IMR-90 (cell line): ENCODE data around the gene PTX4. TPM values are rescaled to one million over a fixed set of nuclear protein-coding genes. Genes with fewer than 3 reads are reported as not detected.

Experiments
- ATAC-seq: fragments of 200-7000 bp; cut with Tn5 transposase; 2 replicates; pipeline ENCODE4 v1.9.1; 2020; ENCODE audit warnings: low read depth, mild to moderate bottlenecking, moderate library complexity
- BruUV-seq: library from RNA; stranded (reverse); fragments of 400-500 nt; replicated peaks from 2 replicates; lab custom pipeline; 2021; lab: Mats Ljungman, UMichigan
- CTCF ChIA-PET: fragments of 300-600 bp; formaldehyde crosslinking; extraction: SDS; loops from one replicate; lab custom pipeline; 2021; ENCODE audit warnings: antibody characterized with exemption; lab: Yijun Ruan, JAX
- POLR2A ChIA-PET: fragments of 300-600 bp; sonication (Branson Sonifier 250); formaldehyde crosslinking; loops from one replicate; lab custom pipeline; 2022; ENCODE audit warnings: antibody characterized with exemption; ENCODE audit not compliant: unreplicated experiment; lab: Charles Lee
- DNase-seq: peaks from one replicate; pipeline ENCODE4 v3.0.0; 2013
- H2AFZ ChIP-seq: replicated peaks from 2 replicates; pipeline ENCODE3; 2013; ENCODE audit warnings: low read length, mild to moderate bottlenecking; ENCODE audit not compliant: poor library complexity
- H2AK5ac ChIP-seq: 2 replicates; pipeline ENCODE4 v1.6.1; 2013; ENCODE audit warnings: low read depth, low read length, inconsistent platforms
- H2AK9ac ChIP-seq: replicated peaks from 2 replicates; pipeline ENCODE3; 2013; ENCODE audit warnings: mild to moderate bottlenecking, low read depth, low read length, moderate library complexity; ENCODE audit not compliant: poor library complexity
- H2BK120ac ChIP-seq: 2 replicates; pipeline ENCODE4 v1.6.1; 2013; ENCODE audit warnings: low read depth, low read length, inconsistent platforms
- H2BK15ac ChIP-seq: 3 replicates; pipeline ENCODE4 v1.6.1; 2013; ENCODE audit warnings: low read depth, low read length, inconsistent platforms
- H2BK20ac ChIP-seq: 2 replicates; pipeline ENCODE4 v1.6.1; 2013; ENCODE audit warnings: low read depth, mild to moderate bottlenecking, inconsistent platforms, low read length, moderate library complexity
- H2BK5ac ChIP-seq: 2 replicates; pipeline ENCODE4 v1.6.1; 2013; ENCODE audit warnings: mild to moderate bottlenecking, low read depth, low read length, inconsistent platforms; ENCODE audit not compliant: poor library complexity, severe bottlenecking
- H3K14ac ChIP-seq: replicated peaks from 2 replicates; pipeline ENCODE4 v1.6.1; 2013; ENCODE audit warnings: low read depth, low read length, inconsistent platforms
- H3K18ac ChIP-seq: 2 replicates; pipeline ENCODE4 v1.6.1; 2013; ENCODE audit warnings: low read depth, low read length, control low read depth
- H3K23ac ChIP-seq: 2 replicates; pipeline ENCODE4 v1.6.1; 2013; ENCODE audit warnings: low read depth, low read length, inconsistent platforms
- H3K27ac ChIP-seq: 2 replicates; pipeline ENCODE4 v1.5.1; 2013; ENCODE audit warnings: mild to moderate bottlenecking, control low read depth, low read length; ENCODE audit not compliant: insufficient read depth
- H3K27me3 ChIP-seq: 2 replicates; pipeline ENCODE4 v1.6.1; 2013; ENCODE audit warnings: low read length; ENCODE audit not compliant: control insufficient read depth, insufficient read depth
- H3K36me3 ChIP-seq: 2 replicates; pipeline ENCODE4 v1.6.1; 2013; ENCODE audit warnings: low read length, mixed read lengths; ENCODE audit not compliant: control insufficient read depth, insufficient read depth
- H3K4ac ChIP-seq: 2 replicates; pipeline ENCODE4 v1.6.1; 2013; ENCODE audit warnings: low read depth, low read length, inconsistent platforms
- H3K4me1 ChIP-seq: 2 replicates; pipeline ENCODE4 v1.6.1; 2013; ENCODE audit warnings: low read length, mixed read lengths; ENCODE audit not compliant: control insufficient read depth, insufficient read depth
- H3K4me2 ChIP-seq: 2 replicates; pipeline ENCODE4 v1.6.1; 2013; ENCODE audit warnings: low read depth, mild to moderate bottlenecking, control low read depth, low read length, moderate library complexity
- H3K4me3 ChIP-seq: 2 replicates; pipeline ENCODE4 v1.5.1; 2013; ENCODE audit warnings: low read depth, mild to moderate bottlenecking, control low read depth, low read length, moderate library complexity; ENCODE audit not compliant: insufficient read depth
- H3K56ac ChIP-seq: 2 replicates; pipeline ENCODE4 v1.6.1; 2013; ENCODE audit warnings: low read length, inconsistent platforms; ENCODE audit not compliant: insufficient read depth; ENCODE audit errors: extremely low read depth
- H3K79me1 ChIP-seq, 2 experiments: 2 replicates each; pipeline ENCODE4 v1.6.1; 2013; ENCODE audit warnings: low read length in 2 of 2, inconsistent platforms in 1 of 2, low read depth in 1 of 2
- H3K9ac ChIP-seq: 2 replicates; pipeline ENCODE4 v1.6.1; 2013; ENCODE audit warnings: low read depth, low read length, control low read depth
- H3K9me1 ChIP-seq: 2 replicates; pipeline ENCODE4 v1.6.1; 2013; ENCODE audit warnings: low read length, inconsistent platforms; ENCODE audit not compliant: insufficient read depth
- H3K9me3 ChIP-seq: 2 replicates; pipeline ENCODE4 v1.6.1; 2013; ENCODE audit warnings: low read length; ENCODE audit not compliant: control insufficient read depth, insufficient read depth
- H4K20me1 ChIP-seq: 2 replicates; pipeline ENCODE4 v1.6.1; 2013; ENCODE audit warnings: low read length, inconsistent platforms; ENCODE audit not compliant: insufficient read depth
- H4K5ac ChIP-seq: 2 replicates; pipeline ENCODE4 v1.6.1; 2013; ENCODE audit warnings: mild to moderate bottlenecking, low read depth, low read length, control low read depth
- H4K8ac ChIP-seq, 2 experiments: 2 replicates each; pipeline ENCODE4 v1.6.1; 2013; ENCODE audit warnings: low read depth in 2 of 2, low read length in 2 of 2, control low read depth in 1 of 2, inconsistent platforms in 1 of 2
- H4K91ac ChIP-seq: 2 replicates; pipeline ENCODE4 v1.6.1; 2013; ENCODE audit warnings: low read depth, low read length, inconsistent platforms; ENCODE audit not compliant: insufficient read depth
- BHLHE40 ChIP-seq: fragments of 150-350 bp; IDR thresholded peaks from 2 replicates; pipeline ENCODE4 v1.6.1; 2016; ENCODE audit warnings: mild to moderate bottlenecking, low read depth, low read length
- CEBPB ChIP-seq: IDR thresholded peaks from 2 replicates; pipeline ENCODE4 v1.6.1; 2012; ENCODE audit warnings: low read depth, low read length, improper control_type of control experiment
- FOS ChIP-seq: fragments of 150-350 bp; IDR thresholded peaks from 2 replicates; pipeline ENCODE4 v1.6.1; 2016; ENCODE audit warnings: low read depth, low read length
- MAZ ChIP-seq: IDR thresholded peaks from 2 replicates; pipeline ENCODE4 v1.6.1; 2012; ENCODE audit warnings: low read depth, mild to moderate bottlenecking, low read length, improper control_type of control experiment, moderate library complexity, borderline replicate concordance
- MXI1 ChIP-seq: IDR thresholded peaks from 2 replicates; pipeline ENCODE4 v1.6.1; 2012; ENCODE audit warnings: low read depth, mild to moderate bottlenecking, low read length, moderate library complexity, borderline replicate concordance
- NFE2L2 ChIP-seq: fragments of 150-350 bp; IDR thresholded peaks from 2 replicates; pipeline ENCODE4 v1.6.1; 2016; ENCODE audit warnings: low read depth, mild to moderate bottlenecking, low read length
- POLR2A ChIP-seq: IDR thresholded peaks from 2 replicates; pipeline ENCODE4 v1.6.1; 2012; ENCODE audit warnings: mild to moderate bottlenecking, low read depth, low read length
- RAD21 ChIP-seq: IDR thresholded peaks from 2 replicates; pipeline ENCODE4 v1.6.1; 2012; ENCODE audit warnings: low read length, improper control_type of control experiment
- RCOR1 ChIP-seq: IDR thresholded peaks from 2 replicates; pipeline ENCODE4 v1.6.1; 2012; ENCODE audit warnings: mild to moderate bottlenecking, low read length, improper control_type of control experiment; ENCODE audit not compliant: insufficient replicate concordance
- RFX5 ChIP-seq: IDR thresholded peaks from 2 replicates; pipeline ENCODE4 v1.8.0; 2012; ENCODE audit warnings: low read depth, mild to moderate bottlenecking, low read length, moderate library complexity
- SMC3 ChIP-seq: fragments of 150-350 bp; IDR thresholded peaks from 2 replicates; pipeline ENCODE4 v1.6.1; 2016; ENCODE audit warnings: low read depth, mild to moderate bottlenecking, antibody characterized with exemption, low read length, moderate library complexity
- WGBS, 2 experiments: methylation state at CpG; one replicate each; pipeline versions ENCODE4 v1.1.5 to v1.1.7; 2013; ENCODE audit warnings: missing lambda C conversion rate in 2 of 2; ENCODE audit not compliant: insufficient read length in 1 of 2; ENCODE audit errors: extremely low coverage in 2 of 2; 5-methylcytosine and 5-hydroxymethylcytosine counted together
- dilution Hi-C: fragments of 300-500 bp; cut with HindIII; formaldehyde crosslinking; loops from one replicate; pipeline ENCODE4 v1.14.3; 2018; ENCODE audit warnings: low sequenced_read_pairs; ENCODE audit not compliant: unreplicated experiment
- in situ Hi-C: fragments of 300-500 bp; cut with MboI; formaldehyde crosslinking; loops from 3 replicates; pipeline ENCODE4 v1.14.3; 2019; ENCODE audit warnings: low sequenced_read_pairs, inconsistent platforms, mixed read lengths
- intact Hi-C: fragments of 100-400 bp; cut with micrococcal nuclease; formaldehyde crosslinking; loops from 2 replicates; pipeline ENCODE4 v1.10.0; 2022
- polyA plus RNA-seq, 3 experiments: library from polyadenylated mRNA; depleted of rRNA; stranded (reverse); fragments of >200 nt; gene quantifications; 2 replicates each; pipeline ENCODE4 v1.2.3, GENCODE V29; 2012; ENCODE audit warnings: low replicate concordance in 1 of 3
- total RNA-seq: library from RNA; depleted of rRNA; stranded (reverse); fragments of >200 nt; gene quantifications from 2 replicates; pipeline ENCODE4 v1.2.3, GENCODE V29; 2012
- TF ChIP-seq, protein P1 (sequence below): fragments of 150-350 bp; IDR thresholded peaks from 2 replicates; pipeline ENCODE4 v1.6.1; 2016; ENCODE audit warnings: low read depth, mild to moderate bottlenecking, low read length, moderate library complexity, borderline replicate concordance
- TF ChIP-seq, protein P2 (sequence below): conservative IDR thresholded peaks from 2 replicates; pipeline ENCODE4 v1.5.1; 2012; ENCODE audit warnings: mild to moderate bottlenecking, low read depth, low read length, improper control_type of control experiment
- TF ChIP-seq, protein P3 (sequence below): fragments of 150-350 bp; IDR thresholded peaks from 2 replicates; pipeline ENCODE4 v1.6.1; 2017; ENCODE audit warnings: mild to moderate bottlenecking, antibody characterized with exemption, low read length, low read depth

The PTX4 gene
- total and polyA plus RNA-seq, 2 of the 4 experiments (the other 2 are of a cell fraction): 0.07 TPM; not detected in 1

DNA sequence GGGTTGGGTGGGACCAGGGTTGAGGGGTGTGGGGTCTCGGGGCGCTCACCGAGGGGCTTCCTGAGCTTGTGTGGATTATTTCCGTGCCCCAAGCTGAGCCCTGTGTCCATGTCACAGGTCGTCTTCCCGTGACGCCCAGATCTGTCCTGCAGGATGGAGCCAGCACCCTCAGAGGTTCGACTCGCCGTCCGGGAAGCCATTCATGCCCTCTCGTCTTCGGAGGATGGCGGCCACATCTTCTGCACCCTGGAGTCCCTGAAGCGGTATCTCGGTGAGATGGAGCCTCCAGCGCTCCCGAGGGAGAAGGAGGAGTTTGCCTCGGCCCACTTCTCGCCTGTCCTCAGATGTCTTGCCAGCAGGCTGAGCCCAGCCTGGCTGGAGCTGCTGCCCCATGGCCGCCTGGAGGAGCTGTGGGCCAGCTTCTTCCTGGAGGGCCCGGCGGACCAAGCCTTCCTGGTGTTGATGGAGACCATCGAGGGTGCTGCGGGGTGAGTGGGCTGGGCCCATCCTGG is 5.4 kb upstream of the PTX4 start:
- H2BK20ac ChIP-seq: no peak overlapping the region
- H3K9me3 ChIP-seq: no peaks in the 10 kb centered on the region
- H2AFZ ChIP-seq: peak overlapping the region; percentile 99
- 0 out of 2 replicates have a peak overlapping the region, but pooled peaks have one; percentile 6 for H3K4ac ChIP-seq
- peak overlapping the region; percentile 96; the same call in 1 of the 2 replicates for H3K27ac ChIP-seq
- H2BK5ac ChIP-seq: no peak overlapping the region
- H4K5ac ChIP-seq: no peak overlapping the region
- no peak overlapping the region for H3K18ac ChIP-seq
- no peak overlapping the region for H3K14ac ChIP-seq
- H4K20me1 ChIP-seq: peaks cover 13% of the 10 kb centered on the region; the same call in 1 of the 2 replicates
- H3K36me3 ChIP-seq: peaks cover 24% of the 10 kb centered on the region
- peak; percentile 69 for DNase-seq
- in situ Hi-C loops: no loop called here
- H3K27me3 ChIP-seq: no peaks in the 10 kb centered on the region
- H3K23ac ChIP-seq: no peak overlapping the region
- peaks cover 12% of the 10 kb centered on the region for H3K4me1 ChIP-seq
- CTCF ChIA-PET: interaction anchor here (0.5 kb wide), 1 partner anchor 101 kb away, joined by 4 read pairs; no protein-coding TSS in a partner anchor
- ATAC-seq: peak; percentile 58
- no peak overlapping the region for H4K91ac ChIP-seq
- no peak for TF ChIP-seq POLR2A
- TF ChIP-seq NFE2L2: no peak
- no peak for TF ChIP-seq RCOR1
- TF ChIP-seq RFX5: no peak
- TF ChIP-seq CEBPB: no peak
- TF ChIP-seq, protein P1, sequence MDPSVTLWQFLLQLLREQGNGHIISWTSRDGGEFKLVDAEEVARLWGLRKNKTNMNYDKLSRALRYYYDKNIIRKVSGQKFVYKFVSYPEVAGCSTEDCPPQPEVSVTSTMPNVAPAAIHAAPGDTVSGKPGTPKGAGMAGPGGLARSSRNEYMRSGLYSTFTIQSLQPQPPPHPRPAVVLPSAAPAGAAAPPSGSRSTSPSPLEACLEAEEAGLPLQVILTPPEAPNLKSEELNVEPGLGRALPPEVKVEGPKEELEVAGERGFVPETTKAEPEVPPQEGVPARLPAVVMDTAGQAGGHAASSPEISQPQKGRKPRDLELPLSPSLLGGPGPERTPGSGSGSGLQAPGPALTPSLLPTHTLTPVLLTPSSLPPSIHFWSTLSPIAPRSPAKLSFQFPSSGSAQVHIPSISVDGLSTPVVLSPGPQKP: no peak
- TF ChIP-seq, protein P2, sequence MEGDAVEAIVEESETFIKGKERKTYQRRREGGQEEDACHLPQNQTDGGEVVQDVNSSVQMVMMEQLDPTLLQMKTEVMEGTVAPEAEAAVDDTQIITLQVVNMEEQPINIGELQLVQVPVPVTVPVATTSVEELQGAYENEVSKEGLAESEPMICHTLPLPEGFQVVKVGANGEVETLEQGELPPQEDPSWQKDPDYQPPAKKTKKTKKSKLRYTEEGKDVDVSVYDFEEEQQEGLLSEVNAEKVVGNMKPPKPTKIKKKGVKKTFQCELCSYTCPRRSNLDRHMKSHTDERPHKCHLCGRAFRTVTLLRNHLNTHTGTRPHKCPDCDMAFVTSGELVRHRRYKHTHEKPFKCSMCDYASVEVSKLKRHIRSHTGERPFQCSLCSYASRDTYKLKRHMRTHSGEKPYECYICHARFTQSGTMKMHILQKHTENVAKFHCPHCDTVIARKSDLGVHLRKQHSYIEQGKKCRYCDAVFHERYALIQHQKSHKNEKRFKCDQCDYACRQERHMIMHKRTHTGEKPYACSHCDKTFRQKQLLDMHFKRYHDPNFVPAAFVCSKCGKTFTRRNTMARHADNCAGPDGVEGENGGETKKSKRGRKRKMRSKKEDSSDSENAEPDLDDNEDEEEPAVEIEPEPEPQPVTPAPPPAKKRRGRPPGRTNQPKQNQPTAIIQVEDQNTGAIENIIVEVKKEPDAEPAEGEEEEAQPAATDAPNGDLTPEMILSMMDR: peak; percentile 59
- no peak for TF ChIP-seq BHLHE40
- TF ChIP-seq MAZ: no peak
- TF ChIP-seq RAD21: peak; percentile 73
- TF ChIP-seq, protein P3, sequence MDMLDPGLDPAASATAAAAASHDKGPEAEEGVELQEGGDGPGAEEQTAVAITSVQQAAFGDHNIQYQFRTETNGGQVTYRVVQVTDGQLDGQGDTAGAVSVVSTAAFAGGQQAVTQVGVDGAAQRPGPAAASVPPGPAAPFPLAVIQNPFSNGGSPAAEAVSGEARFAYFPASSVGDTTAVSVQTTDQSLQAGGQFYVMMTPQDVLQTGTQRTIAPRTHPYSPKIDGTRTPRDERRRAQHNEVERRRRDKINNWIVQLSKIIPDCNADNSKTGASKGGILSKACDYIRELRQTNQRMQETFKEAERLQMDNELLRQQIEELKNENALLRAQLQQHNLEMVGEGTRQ: no peak
- no peak for TF ChIP-seq MXI1
- TF ChIP-seq FOS: no peak
- peak; percentile 50 for TF ChIP-seq SMC3
- H2AK9ac ChIP-seq: peak overlapping the region; percentile 97
- peaks cover 6 to 35% of the 10 kb centered on the region in 2 experiments for H3K79me1 ChIP-seq
- H3K4me2 ChIP-seq: peak overlapping the region; percentile 99
- dilution Hi-C loops: no loop called here
- POLR2A ChIA-PET: interaction anchor here (1.2 kb wide), 1 partner anchor 74 kb away, joined by 4 read pairs; the partner anchor contains the start of gene UQCC4
- H3K9ac ChIP-seq: peak overlapping the region; percentile 83
- WGBS, 2 experiments: 14% methylated on average over 16 of the region's 25 CpGs; no CpG with 5 or more reads in 1 of the 2 experiments
- H3K4me3 ChIP-seq: peak overlapping the region; percentile 65
- H3K56ac ChIP-seq: no peak overlapping the region
- peaks cover 7% of the 10 kb centered on the region for H3K9me1 ChIP-seq
- H2BK15ac ChIP-seq: no peak overlapping the region
- 0 out of 2 replicates have a peak overlapping the region, but pooled peaks have one; percentile 20 for H2AK5ac ChIP-seq
- H4K8ac ChIP-seq: no peak overlapping the region; a peak in 1 of 4 replicates
- no TSS peak for BruUV-seq
- H2BK120ac ChIP-seq: no peak overlapping the region
- intact Hi-C loops: loop anchor here (5.0 kb wide), 2 partner anchors 118 to 213 kb away; partner anchors contain the start of genes CRAMP1, IFT140 and MAPK8IP3
